ENCODE results near the gene DGCR2. TPM values are rescaled to one million over a fixed set of nuclear protein-coding genes. Genes with fewer than 3 reads are reported as not detected.

The DGCR2 gene
- polyA plus RNA-seq, 1 experiment, result 44.3 TPM

DNA sequence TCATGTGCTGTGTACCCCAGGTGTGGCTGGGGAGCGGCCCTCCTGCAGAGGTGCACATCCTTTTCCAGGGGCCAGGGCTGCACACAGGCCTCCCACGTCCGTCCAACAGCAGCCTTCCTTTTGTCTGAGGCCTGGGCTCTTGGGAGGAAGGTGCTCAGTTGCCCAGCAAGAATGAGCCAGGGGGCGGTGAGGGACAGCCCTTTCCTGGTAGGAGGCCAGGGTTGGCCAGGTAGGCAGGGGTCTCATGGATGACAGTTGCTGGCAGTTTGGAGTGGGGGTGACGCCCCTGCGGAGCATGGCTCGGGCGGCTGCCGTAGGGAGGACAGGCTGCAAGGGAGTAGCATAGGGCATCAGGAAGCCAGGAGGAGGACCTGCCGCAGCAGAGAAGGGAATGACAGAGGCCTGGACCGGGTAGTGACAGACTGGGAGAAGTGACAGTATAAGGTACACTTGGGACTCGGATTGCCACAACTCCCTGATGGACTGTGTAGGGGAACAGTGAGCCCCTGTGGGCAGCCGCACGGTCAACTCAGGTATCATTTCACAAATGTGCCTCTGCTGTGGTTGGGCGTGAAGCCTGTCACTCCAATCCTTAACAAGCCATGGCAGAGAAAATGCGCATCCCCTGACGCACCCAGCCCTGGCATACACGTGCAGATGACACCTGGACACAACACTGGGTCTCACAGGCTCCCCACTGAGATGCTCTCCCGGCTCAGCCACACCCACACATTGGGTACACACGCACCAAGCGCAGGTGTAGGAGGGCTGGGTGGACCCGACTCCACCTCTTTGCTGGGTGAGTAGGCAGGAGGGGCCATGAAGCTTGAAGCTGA is 79.7 kb downstream of the DGCR2 start:
- no peaks in the 10 kb centered on the region for H3K27me3 ChIP-seq (ENCODE audit: control insufficient read depth, insufficient read depth, low read length)
- TF ChIP-seq, protein P1, sequence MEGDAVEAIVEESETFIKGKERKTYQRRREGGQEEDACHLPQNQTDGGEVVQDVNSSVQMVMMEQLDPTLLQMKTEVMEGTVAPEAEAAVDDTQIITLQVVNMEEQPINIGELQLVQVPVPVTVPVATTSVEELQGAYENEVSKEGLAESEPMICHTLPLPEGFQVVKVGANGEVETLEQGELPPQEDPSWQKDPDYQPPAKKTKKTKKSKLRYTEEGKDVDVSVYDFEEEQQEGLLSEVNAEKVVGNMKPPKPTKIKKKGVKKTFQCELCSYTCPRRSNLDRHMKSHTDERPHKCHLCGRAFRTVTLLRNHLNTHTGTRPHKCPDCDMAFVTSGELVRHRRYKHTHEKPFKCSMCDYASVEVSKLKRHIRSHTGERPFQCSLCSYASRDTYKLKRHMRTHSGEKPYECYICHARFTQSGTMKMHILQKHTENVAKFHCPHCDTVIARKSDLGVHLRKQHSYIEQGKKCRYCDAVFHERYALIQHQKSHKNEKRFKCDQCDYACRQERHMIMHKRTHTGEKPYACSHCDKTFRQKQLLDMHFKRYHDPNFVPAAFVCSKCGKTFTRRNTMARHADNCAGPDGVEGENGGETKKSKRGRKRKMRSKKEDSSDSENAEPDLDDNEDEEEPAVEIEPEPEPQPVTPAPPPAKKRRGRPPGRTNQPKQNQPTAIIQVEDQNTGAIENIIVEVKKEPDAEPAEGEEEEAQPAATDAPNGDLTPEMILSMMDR (IDR thresholded peaks at IDR 0.05; ENCODE audit: insufficient read depth, low read depth, low read length), result no peak
- H3K4me3 ChIP-seq (ENCODE audit: low read depth, low read length), result no peak overlapping the region
- CTCF ChIA-PET, result no interaction called here
- H3K36me3 ChIP-seq (ENCODE audit: control insufficient read depth, insufficient read depth, low read length), result peaks cover 35% of the 10 kb centered on the region
- no peak for DNase-seq (ENCODE audit: low read depth)
- POLR2A ChIA-PET, result no interaction called here

DNA sequence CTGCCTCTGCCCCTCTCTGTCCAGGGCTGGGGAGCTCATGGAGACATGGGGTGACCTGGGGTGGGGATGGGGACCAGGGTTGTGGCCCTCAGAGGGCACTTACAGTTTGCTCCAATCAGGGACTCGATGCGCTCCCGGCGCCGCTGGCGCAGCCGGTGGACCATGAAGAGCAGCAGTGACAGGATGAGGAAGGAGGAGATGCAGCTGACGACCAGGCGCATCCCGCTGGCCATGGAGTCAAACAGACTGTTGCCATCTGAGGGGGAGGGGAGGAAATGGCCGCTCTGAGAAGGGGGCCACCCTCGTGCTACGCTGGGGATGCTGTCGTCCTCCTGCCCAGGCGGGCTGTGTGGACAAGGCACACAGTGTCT is 80.5 kb downstream of the DGCR2 start:
- CTCF ChIA-PET, result no interaction called here
- POLR2A ChIA-PET, result no interaction called here
- Histone ChIP-seq H3K4me3 (ENCODE audit: low read depth, low read length) (no peak overlapping the region), H3K27me3 (ENCODE audit: control insufficient read depth, insufficient read depth, low read length) (no peaks in the 10 kb centered on the region), H3K36me3 (ENCODE audit: control insufficient read depth, insufficient read depth, low read length) (peaks cover 29% of the 10 kb centered on the region)
- TF ChIP-seq, protein P1 (IDR thresholded peaks at IDR 0.05; ENCODE audit: insufficient read depth, low read depth, low read length), result no peak
- no peak for DNase-seq (ENCODE audit: low read depth)

DNA sequence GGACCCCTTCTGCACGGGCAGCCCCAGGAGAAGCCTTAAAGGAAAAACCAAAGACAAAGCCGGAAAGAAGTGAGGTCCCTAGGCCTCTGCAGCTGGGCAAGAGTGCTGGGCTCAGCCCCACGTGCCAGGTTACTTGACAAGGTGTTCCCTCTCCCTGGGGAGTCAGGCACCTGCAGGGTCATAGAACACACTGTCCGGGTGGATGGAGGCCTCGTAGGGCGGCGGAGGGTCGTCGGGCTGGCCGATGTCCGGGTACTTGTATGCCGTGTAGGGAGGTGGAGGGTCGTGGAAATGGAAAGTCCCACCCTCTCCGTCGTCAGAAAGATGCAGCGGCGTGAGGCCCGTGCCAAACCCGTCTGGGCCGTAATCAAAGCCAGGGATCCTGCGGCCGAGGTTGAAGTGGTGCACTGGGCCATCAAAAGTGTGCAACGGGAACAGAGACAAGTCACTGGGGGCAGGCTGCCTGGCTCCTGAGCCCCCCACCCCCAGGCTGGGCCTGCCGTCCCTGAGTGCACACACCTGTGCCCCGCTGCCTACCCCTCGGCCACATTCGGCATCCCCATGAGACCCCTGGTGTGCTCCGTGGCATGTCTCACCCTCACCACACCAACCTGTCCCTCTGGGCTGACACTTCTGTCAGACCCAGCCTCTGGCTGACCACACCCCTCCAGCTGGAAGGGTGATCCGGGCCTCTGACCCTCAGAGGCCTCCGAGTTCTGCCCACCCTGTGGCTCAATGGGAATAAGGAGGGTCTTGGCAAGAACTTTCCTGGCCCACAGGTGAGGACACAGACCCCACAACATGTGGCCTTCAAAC is 81.1 kb downstream of the DGCR2 start:
- H3K4me3 ChIP-seq (ENCODE audit: low read depth, low read length), result no peak overlapping the region
- TF ChIP-seq, protein P1 (IDR thresholded peaks at IDR 0.05; ENCODE audit: insufficient read depth, low read depth, low read length), result no peak
- ChIA-PET CTCF (no interaction called here), POLR2A (no interaction called here)
- H3K36me3 ChIP-seq (ENCODE audit: control insufficient read depth, insufficient read depth, low read length), result peaks cover 27% of the 10 kb centered on the region
- no peak for DNase-seq (ENCODE audit: low read depth)
- H3K27me3 ChIP-seq (ENCODE audit: control insufficient read depth, insufficient read depth, low read length), result no peaks in the 10 kb centered on the region

DNA sequence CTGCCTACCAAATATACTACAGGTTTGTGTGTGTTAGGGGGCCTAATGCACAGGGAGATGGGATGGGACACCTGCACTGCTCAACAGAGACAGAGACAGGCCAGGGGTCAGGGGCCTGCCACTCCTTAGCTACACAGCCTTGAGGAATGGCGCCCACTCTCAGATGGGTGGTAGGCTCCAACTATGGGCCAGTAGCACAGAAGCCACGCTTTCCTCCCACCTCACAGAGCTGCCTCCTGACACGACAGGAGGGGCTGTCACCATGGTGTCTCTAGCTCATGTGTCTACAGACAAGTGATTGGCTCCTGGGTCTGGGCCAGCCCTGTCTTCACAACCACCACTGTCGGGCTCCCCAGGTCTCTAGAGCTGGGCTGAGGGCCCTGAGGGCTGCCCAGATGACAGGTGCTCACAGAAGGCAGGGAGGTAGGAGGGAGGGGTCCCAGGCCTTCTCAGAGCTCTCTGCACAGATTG is 81.8 kb downstream of the DGCR2 start:
- H3K36me3 ChIP-seq (ENCODE audit: control insufficient read depth, insufficient read depth, low read length), result peaks cover 27% of the 10 kb centered on the region
- H3K27me3 ChIP-seq (ENCODE audit: control insufficient read depth, insufficient read depth, low read length), result no peaks in the 10 kb centered on the region
- TF ChIP-seq, protein P1 (IDR thresholded peaks at IDR 0.05; ENCODE audit: insufficient read depth, low read depth, low read length), result no peak
- no peak overlapping the region for H3K4me3 ChIP-seq (ENCODE audit: low read depth, low read length)
- ChIA-PET POLR2A (no interaction called here), CTCF (no interaction called here)
- DNase-seq (ENCODE audit: low read depth), result no peak

DNA sequence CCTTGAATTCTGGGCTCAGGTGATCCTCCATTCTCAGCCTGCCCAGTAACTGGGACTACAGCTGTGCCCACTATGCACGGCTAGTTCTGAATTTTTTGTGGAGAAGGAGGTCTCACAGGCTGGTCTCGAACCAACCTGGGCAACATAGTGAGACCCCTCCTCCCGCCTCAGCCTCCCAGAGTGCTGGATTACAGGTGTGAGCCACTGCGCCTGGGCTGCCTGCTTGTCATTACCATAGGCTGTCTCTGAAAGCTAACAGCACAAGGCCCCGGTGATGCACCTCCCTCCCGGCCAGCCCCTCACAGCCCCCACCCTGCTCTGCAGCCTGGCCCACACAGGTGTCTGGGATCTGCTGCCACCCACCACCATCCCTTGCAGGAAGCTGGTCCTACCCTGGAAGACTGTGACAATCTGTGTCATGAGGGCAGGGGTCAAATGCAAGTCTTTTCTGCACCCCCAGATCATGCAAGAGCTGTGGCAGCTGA is 82.4 kb downstream of the DGCR2 start:
- DNase-seq (ENCODE audit: low read depth), result no peak
- Histone ChIP-seq H3K36me3 (ENCODE audit: control insufficient read depth, insufficient read depth, low read length) (peaks cover 27% of the 10 kb centered on the region), H3K27me3 (ENCODE audit: control insufficient read depth, insufficient read depth, low read length) (no peaks in the 10 kb centered on the region), H3K4me3 (ENCODE audit: low read depth, low read length) (no peak overlapping the region)
- CTCF ChIA-PET, result no interaction called here
- POLR2A ChIA-PET, result no interaction called here
- TF ChIP-seq, protein P1 (IDR thresholded peaks at IDR 0.05; ENCODE audit: insufficient read depth, low read depth, low read length), result no peak
